Stimulated activated memory B cell treated with anti-CD40 and anti-IgM and Interleukin-4, amounts not matched to agents 10 μg/mL and 1 μg/mL and 100 μg/mL, for 72 hours (primary cell): ENCODE data around the gene PRAMEF2.
"Not testable (repeated sequence)": the region's sequence is repeated elsewhere in the genome, so short reads cannot be mapped to it uniquely, and the experiment has no call there.

Experiments used
- ATAC-seq: fragments of 150-1000 bp; cut with Tn5 transposase; 2 replicates; pipeline ENCODE4 v1.10.0; 2021
- H3K27ac Mint-ChIP-seq: one replicate; pipeline ENCODE4 v1.8.0; 2022; ENCODE audit warnings: mild to moderate bottlenecking, mixed read lengths
- H3K27me3 Mint-ChIP-seq: one replicate; pipeline ENCODE4 v1.8.0; 2022; ENCODE audit warnings: mixed read lengths
- H3K36me3 Mint-ChIP-seq: one replicate; pipeline ENCODE4 v1.8.0; 2022; ENCODE audit warnings: mixed read lengths
- H3K4me1 Mint-ChIP-seq: one replicate; pipeline ENCODE4 v1.8.0; 2022; ENCODE audit warnings: mixed read lengths
- H3K4me3 Mint-ChIP-seq: one replicate; pipeline ENCODE4 v1.8.0; 2022; ENCODE audit warnings: mild to moderate bottlenecking, moderate library complexity, mixed read lengths
- H3K9me3 Mint-ChIP-seq: one replicate; pipeline ENCODE4 v1.8.0; 2022; ENCODE audit warnings: mixed read lengths

The PRAMEF2 gene

DNA sequence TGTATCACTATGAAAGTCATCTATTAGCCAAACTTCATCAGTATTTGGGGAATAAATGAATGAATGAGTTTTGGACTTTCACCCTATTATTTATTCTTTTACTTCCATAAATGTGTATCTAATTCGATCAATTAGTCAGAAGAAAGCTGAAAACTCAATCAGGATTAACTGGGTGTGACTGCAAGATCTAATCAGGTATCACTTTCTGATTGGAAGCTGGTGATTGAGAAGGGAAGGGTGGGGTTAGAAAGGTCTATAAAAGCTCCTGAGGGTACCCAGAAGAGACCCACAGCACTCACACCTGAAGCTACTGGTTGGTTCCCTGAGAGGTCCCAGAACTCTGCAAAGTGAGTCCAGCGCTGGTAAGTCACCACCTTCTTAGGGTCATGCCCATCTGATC lies at the start of gene PRAMEF2:
PRAMEF2 (plus strand) TSS at position 301 of the 400 bp plus-strand sequence. CDS start 1,924 bp downstream, outside the sequence.
- H3K4me1 Mint-ChIP-seq, H3K9me3 Mint-ChIP-seq: not testable (repeated sequence)

DNA sequence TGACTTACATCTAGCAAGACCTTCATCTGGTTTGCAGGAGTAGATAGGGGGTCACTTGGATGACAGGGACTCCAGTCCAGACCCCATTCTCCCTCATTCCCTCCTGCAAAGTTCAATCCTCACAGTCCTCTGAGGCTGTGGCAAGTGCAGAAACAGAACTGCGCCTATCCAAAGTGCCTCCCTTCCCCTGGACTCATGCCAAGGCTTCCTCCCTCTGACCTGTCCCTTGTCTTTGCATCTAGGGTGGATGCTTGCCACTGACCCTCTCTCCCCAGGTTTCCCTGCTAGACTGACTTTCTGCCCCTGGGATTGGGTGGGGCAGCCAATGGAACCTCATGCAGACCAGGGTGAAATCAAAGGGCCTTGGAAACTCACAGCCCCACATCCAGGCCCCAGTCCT lies 47.0 kb upstream of the PRAMEF2 start:
- Mint-ChIP-seq H3K27me3 (peaks cover 37% of the 10 kb centered on the region), H3K4me1 (no peaks in the 10 kb centered on the region), H3K4me3 (no peak overlapping the region), H3K27ac (no peak overlapping the region), H3K9me3 (peaks cover 9% of the 10 kb centered on the region), H3K36me3 (no peaks in the 10 kb centered on the region)
- no peak for ATAC-seq

More for the DNA sequence above, at the start of gene PRAMEF2:
- H3K27me3 Mint-ChIP-seq, H3K36me3 Mint-ChIP-seq, H3K27ac Mint-ChIP-seq, H3K4me3 Mint-ChIP-seq, ATAC-seq: not testable (repeated sequence)

GRCh38 chr1:12810691-12811408 lies 46.0 kb upstream of the PRAMEF2 start:
- Mint-ChIP-seq H3K4me3 (no peak overlapping the region), H3K9me3 (peaks cover 5% of the 10 kb centered on the region), H3K4me1 (no peaks in the 10 kb centered on the region), H3K27me3 (peaks cover 37% of the 10 kb centered on the region), H3K36me3 (no peaks in the 10 kb centered on the region), H3K27ac (no peak overlapping the region)
- no peak for ATAC-seq

DNA sequence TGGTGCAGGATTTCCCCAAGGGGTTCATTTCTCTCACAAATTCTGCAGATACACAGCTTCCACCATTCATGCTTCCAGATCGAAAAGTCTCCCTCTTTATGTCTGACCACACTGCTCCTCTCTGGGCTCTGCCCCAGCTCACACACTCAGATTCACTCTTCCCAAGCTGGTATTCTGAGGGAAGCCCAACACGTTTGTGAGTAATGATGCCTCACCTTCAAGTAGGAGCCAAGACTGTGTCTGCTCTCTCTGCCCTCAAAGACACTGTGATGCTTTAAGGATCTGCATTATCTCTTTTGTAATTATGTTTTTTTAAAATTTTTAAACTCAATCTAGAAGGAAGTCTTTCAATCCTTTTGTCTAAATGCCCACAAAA lies 45.5 kb upstream of the PRAMEF2 start:
- Mint-ChIP-seq H3K27ac (no peak overlapping the region), H3K9me3 (peaks cover 5% of the 10 kb centered on the region), H3K36me3 (no peaks in the 10 kb centered on the region), H3K27me3 (peaks cover 37% of the 10 kb centered on the region), H3K4me1 (no peaks in the 10 kb centered on the region), H3K4me3 (no peak overlapping the region)
- ATAC-seq: no peak

DNA sequence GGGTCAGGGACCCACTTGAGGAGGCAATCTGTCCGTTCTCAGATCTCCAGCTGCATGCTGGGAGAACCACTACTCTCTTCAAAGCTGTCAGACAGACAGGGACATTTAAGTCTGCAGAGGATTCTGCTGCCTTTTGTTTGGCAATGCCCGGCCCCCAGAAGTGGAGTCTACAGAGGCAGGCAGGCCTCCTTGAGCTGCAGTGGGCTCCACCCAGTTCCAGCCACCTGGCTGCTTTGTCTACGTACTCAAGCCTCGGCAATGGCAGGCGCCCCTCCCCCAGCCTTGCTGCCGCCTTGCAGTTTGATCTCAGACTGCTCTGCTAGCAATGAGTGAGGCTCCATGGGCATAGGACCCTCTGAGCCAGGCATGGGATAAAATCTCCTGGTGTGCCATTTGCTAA lies 37.8 kb upstream of the PRAMEF2 start:
- not testable (repeated sequence) for H3K27ac Mint-ChIP-seq, H3K36me3 Mint-ChIP-seq, H3K9me3 Mint-ChIP-seq, ATAC-seq, H3K4me1 Mint-ChIP-seq, H3K4me3 Mint-ChIP-seq
- H3K27me3 Mint-ChIP-seq: peaks cover 18% of the 10 kb centered on the region

DNA sequence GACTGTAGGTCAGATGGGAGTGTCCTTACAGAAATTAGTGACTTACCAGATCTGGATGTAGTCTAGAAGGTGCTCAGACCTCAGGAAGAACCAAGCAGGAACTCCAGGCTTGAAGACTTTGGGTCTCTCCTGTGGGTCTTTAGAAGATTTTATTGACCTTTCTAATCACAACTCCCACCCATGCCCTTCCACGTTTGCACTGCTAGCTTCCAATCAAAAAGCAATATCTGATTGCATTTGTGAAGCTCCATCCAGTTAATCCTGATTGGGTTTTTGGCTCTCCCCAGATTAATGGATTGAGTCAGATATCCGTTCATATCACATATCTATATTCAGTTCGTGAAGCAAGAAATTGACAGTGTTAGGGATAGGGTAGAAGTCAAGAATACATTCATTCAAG lies 25.6 kb upstream of the PRAMEF2 start, which contains the start of gene PRAMEF11:
PRAMEF11 (minus strand) TSS at position 101 of the 400 bp plus-strand sequence. CDS start 2,621 bp downstream, outside the sequence.
- H3K36me3 Mint-ChIP-seq, H3K27ac Mint-ChIP-seq, H3K4me1 Mint-ChIP-seq, H3K4me3 Mint-ChIP-seq, H3K9me3 Mint-ChIP-seq, ATAC-seq, H3K27me3 Mint-ChIP-seq: not testable (repeated sequence)

- not testable (repeated sequence) for H3K9me3 Mint-ChIP-seq, H3K27ac Mint-ChIP-seq, H3K27me3 Mint-ChIP-seq, H3K4me1 Mint-ChIP-seq, ATAC-seq, H3K4me3 Mint-ChIP-seq, H3K36me3 Mint-ChIP-seq
Measured at GRCh38 chr1:12833251-12833650, 23.6 kb upstream of the PRAMEF2 start.

DNA sequence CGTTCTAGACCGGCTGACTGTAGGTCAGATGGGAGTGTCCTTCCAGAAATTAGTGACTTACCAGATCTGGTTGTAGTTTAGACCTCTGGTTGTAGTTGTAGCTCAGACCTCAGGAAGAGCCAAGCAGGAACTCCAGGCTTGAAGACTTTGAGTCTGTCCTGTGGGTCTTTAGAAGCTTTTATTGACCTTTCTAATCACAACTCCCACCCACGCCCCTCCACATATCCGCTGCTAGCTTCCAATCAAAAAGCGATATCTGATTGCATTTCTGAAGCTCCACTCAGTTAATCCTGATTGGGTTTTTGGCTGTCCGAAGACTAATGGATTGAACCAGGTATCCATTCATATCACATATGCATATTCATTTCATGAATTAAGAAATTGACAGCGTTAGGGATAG lies 8.3 kb upstream of the PRAMEF2 start, which contains the start of gene HNRNPCL1:
HNRNPCL1 (minus strand) TSS at position 101 of the 400 bp plus-strand sequence. CDS start 431 bp downstream, outside the sequence.
- H3K36me3 Mint-ChIP-seq, H3K4me3 Mint-ChIP-seq, H3K9me3 Mint-ChIP-seq, H3K27ac Mint-ChIP-seq, H3K4me1 Mint-ChIP-seq, ATAC-seq, H3K27me3 Mint-ChIP-seq: not testable (repeated sequence)

DNA sequence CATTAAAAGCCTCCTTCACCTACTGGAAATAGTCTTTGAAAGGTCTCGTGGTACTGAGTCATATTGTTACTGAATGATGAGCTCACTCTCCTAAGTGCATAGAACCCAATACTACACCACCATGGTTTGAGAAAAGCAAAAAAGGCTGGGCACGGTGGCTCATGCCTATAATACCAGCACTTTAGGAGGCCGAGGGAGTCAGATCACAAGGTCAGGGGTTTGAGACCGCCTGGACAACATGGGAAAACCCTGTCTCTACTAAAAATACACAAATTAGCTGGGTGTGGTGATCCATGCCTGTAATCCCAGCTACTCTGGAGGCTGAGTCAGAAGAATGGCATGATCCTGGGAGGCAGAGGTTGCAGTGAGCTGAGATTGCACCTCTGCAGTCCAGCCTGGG lies 5.1 kb upstream of the PRAMEF2 start:
- no peak for ATAC-seq
- H3K36me3 Mint-ChIP-seq: no peaks in the 10 kb centered on the region
- no peak overlapping the region for H3K27ac Mint-ChIP-seq
- peaks cover 7% of the 10 kb centered on the region for H3K9me3 Mint-ChIP-seq
- H3K4me1 Mint-ChIP-seq: no peaks in the 10 kb centered on the region
- H3K27me3 Mint-ChIP-seq: no peaks in the 10 kb centered on the region
- no peak overlapping the region for H3K4me3 Mint-ChIP-seq

DNA sequence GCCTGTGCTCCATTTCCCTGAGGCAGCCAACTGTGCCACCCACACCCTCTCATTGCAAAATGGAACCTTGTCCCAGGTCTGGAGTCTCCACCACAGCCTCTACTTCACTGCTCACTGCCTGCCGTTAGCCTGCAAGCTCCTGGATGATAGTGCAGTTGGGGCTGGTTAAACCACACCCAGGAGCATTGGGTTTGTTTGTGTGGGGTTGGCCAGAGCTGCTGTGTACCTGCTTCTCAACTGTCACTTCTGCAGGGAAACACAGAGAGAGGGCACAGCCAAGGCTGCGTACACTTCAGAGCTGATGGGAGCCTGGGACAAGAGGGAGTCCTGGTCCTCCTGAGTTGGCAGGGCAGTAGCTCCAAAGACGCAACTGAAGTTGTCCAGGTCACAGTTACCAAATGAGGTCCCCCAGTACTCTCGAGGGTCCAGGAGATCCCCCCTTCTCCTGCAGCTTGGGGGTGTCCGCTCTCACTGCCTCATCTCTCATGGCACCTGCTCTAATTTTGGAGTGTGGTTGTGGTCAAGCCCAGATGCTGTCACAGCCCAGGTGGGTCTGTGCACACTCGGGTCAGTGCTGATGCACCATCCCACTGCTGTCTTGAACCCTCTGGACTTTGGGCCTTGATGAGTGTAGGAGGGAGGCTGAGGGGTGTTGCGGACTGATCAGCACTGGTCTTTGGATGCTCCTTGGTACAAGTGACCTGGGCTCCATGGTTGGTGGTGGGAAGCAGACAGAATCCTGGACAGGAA lies 6.4 kb downstream of the PRAMEF2 start:
- H3K4me3 Mint-ChIP-seq, H3K9me3 Mint-ChIP-seq, H3K27me3 Mint-ChIP-seq, H3K27ac Mint-ChIP-seq, H3K4me1 Mint-ChIP-seq, H3K36me3 Mint-ChIP-seq, ATAC-seq: not testable (repeated sequence)

GRCh38 chr1:12878453-12878852 lies 21.6 kb downstream of the PRAMEF2 start:
- H3K36me3 Mint-ChIP-seq, H3K4me3 Mint-ChIP-seq, H3K4me1 Mint-ChIP-seq, H3K27ac Mint-ChIP-seq, ATAC-seq, H3K27me3 Mint-ChIP-seq, H3K9me3 Mint-ChIP-seq: not testable (repeated sequence)

GRCh38 chr1:12886101-12886500 lies 29.2 kb downstream of the PRAMEF2 start, which contains the start of gene PRAMEF4:
PRAMEF4 (minus strand) TSS chr1:12886201; CDS start chr1:12883394, 2,807 bp downstream.
- not testable (repeated sequence) for H3K4me1 Mint-ChIP-seq, H3K36me3 Mint-ChIP-seq, H3K9me3 Mint-ChIP-seq, H3K27me3 Mint-ChIP-seq, H3K27ac Mint-ChIP-seq, H3K4me3 Mint-ChIP-seq, ATAC-seq

GRCh38 chr1:12898170-12898569 lies 41.3 kb downstream of the PRAMEF2 start, which contains the start of gene PRAMEF10:
PRAMEF10 (minus strand) TSS chr1:12898270; CDS start chr1:12895847, 2,423 bp downstream.
- not testable (repeated sequence) for ATAC-seq, H3K27me3 Mint-ChIP-seq, H3K4me1 Mint-ChIP-seq, H3K27ac Mint-ChIP-seq, H3K9me3 Mint-ChIP-seq, H3K36me3 Mint-ChIP-seq, H3K4me3 Mint-ChIP-seq

DNA sequence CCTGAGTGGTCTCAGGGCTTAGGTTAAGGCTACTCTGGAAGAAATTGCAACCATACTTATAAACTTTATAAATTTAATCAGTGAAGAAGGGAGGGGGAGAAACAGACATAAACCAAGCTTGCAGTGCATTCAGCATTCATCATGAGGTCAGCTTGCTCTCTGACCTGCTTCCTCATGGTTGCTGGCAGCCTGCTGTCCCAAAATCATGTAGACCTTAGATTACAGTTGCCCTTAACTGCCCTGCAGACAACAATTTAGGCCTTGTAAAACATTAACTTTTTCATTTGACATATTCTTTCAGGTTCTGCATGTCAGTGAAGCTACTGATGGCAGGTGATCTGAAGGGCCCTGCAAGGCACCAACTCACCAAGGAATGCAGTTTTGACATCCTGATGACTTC lies 42.3 kb downstream of the PRAMEF2 start:
- H3K4me1 Mint-ChIP-seq, H3K9me3 Mint-ChIP-seq, H3K27ac Mint-ChIP-seq, H3K27me3 Mint-ChIP-seq, ATAC-seq, H3K4me3 Mint-ChIP-seq, H3K36me3 Mint-ChIP-seq: not testable (repeated sequence)

- H3K27ac Mint-ChIP-seq, H3K4me1 Mint-ChIP-seq, ATAC-seq, H3K9me3 Mint-ChIP-seq, H3K36me3 Mint-ChIP-seq, H3K27me3 Mint-ChIP-seq, H3K4me3 Mint-ChIP-seq: not testable (repeated sequence)
Measured at GRCh38 chr1:12903793-12904572, 47.1 kb downstream of the PRAMEF2 start.
